Measurements from ENCODE around the gene OXCT1.

DNA sequence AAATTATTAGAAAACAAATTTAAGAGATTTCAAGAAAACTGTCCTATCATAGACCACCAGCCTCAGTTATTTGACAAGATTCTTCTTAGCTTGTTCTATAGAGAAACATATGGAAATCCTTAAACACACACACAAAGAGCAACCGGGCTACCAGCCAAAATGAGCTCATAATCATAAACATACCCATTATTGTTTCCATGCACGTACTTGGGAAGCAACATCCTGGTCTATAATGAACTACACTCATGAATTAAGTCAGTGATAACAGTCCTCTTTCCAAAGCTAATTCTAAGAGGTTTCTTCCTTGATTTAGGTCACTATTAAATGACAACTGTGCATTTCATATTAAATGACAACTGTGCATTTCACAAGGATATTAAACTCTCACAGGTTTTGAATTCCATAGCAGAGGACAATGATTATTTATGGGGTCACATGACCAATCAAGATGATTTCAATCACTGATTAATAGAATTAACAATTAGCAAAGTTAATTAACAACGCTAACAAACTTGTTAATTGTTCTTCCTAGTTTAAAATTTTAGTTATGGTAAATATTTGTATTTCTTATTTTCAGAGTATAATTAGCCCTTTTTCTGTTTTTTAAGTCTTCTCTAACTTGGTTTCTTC, 77.0 kb downstream of the OXCT1 start:
- TF ChIP-seq POLR2A (IDR thresholded peaks at IDR 0.05; ENCODE audit: control extremely low read depth in 1 of 2, low read depth in 2 of 2, low read length in 2 of 2) = no peak
- TF ChIP-seq SIX5 (IDR thresholded peaks at IDR 0.05; ENCODE audit: low read depth, low read length) = no peak
- TF ChIP-seq, protein P1, sequence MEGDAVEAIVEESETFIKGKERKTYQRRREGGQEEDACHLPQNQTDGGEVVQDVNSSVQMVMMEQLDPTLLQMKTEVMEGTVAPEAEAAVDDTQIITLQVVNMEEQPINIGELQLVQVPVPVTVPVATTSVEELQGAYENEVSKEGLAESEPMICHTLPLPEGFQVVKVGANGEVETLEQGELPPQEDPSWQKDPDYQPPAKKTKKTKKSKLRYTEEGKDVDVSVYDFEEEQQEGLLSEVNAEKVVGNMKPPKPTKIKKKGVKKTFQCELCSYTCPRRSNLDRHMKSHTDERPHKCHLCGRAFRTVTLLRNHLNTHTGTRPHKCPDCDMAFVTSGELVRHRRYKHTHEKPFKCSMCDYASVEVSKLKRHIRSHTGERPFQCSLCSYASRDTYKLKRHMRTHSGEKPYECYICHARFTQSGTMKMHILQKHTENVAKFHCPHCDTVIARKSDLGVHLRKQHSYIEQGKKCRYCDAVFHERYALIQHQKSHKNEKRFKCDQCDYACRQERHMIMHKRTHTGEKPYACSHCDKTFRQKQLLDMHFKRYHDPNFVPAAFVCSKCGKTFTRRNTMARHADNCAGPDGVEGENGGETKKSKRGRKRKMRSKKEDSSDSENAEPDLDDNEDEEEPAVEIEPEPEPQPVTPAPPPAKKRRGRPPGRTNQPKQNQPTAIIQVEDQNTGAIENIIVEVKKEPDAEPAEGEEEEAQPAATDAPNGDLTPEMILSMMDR (IDR thresholded peaks at IDR 0.05; ENCODE audit: control extremely low read depth in 1 of 3, insufficient read depth in 1 of 3, low read depth in 1 of 3, low read length in 3 of 3) = no peak
- TF ChIP-seq EZH2 (IDR thresholded peaks at IDR 0.05; ENCODE audit: low read depth, low read length, severe bottlenecking) = no peak

All from H1 (cell line).